ENCODE measurements around the gene LIN7C.

LIN7C gene

DNA sequence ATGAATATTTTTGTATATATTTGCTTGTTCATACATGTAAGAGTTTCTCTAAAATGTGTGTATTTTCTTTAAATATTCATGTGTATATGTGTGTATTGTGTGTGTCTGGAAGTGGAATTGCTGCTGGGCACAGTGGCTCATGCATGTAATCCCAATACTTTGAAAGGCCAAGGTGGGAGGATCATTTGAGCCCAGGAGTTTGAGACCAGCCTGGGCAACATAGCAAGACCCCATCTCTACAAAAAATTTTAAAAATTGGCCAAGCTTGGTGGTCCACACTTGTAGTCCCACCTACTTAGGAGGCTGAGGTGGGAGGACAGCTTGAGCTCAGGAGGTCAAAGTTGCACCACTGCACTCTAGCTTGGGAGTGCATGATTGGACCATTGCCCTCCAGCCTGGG, 29.3 kb downstream of the LIN7C start:
- ATAC-seq = no peak
- TF ChIP-seq, protein P1, sequence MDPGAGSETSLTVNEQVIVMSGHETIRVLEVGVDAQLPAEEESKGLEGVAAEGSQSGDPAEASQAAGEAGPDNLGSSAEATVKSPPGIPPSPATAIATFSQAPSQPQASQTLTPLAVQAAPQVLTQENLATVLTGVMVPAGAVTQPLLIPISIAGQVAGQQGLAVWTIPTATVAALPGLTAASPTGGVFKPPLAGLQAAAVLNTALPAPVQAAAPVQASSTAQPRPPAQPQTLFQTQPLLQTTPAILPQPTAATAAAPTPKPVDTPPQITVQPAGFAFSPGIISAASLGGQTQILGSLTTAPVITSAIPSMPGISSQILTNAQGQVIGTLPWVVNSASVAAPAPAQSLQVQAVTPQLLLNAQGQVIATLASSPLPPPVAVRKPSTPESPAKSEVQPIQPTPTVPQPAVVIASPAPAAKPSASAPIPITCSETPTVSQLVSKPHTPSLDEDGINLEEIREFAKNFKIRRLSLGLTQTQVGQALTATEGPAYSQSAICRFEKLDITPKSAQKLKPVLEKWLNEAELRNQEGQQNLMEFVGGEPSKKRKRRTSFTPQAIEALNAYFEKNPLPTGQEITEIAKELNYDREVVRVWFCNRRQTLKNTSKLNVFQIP (CRISPR knock-in tag; IDR thresholded peaks at IDR 0.05; ENCODE audit: borderline replicate concordance, low read depth) = no peak
- TF ChIP-seq RARB (CRISPR knock-in tag; IDR thresholded peaks at IDR 0.05) = no peak
- TF ChIP-seq CSDC2 (CRISPR knock-in tag; IDR thresholded peaks at IDR 0.05) = no peak
- TF ChIP-seq PPARA (CRISPR knock-in tag; IDR thresholded peaks at IDR 0.05; ENCODE audit: borderline replicate concordance) = no peak
- TF ChIP-seq ARNTL (CRISPR knock-in tag; IDR thresholded peaks at IDR 0.05; ENCODE audit: borderline replicate concordance, low read depth) = no peak
- no peak for TF ChIP-seq ZFP3 (CRISPR knock-in tag; IDR thresholded peaks at IDR 0.05)
- no peak for TF ChIP-seq TOX (CRISPR knock-in tag; IDR thresholded peaks at IDR 0.05; ENCODE audit: borderline replicate concordance)
- TF ChIP-seq ZC3H10 (CRISPR knock-in tag; IDR thresholded peaks at IDR 0.05) = no peak
- no peak for TF ChIP-seq TCF4 (CRISPR knock-in tag; IDR thresholded peaks at IDR 0.05; ENCODE audit: borderline replicate concordance)
- no peak for TF ChIP-seq ZFP30 (CRISPR knock-in tag; IDR thresholded peaks at IDR 0.05)

DNA sequence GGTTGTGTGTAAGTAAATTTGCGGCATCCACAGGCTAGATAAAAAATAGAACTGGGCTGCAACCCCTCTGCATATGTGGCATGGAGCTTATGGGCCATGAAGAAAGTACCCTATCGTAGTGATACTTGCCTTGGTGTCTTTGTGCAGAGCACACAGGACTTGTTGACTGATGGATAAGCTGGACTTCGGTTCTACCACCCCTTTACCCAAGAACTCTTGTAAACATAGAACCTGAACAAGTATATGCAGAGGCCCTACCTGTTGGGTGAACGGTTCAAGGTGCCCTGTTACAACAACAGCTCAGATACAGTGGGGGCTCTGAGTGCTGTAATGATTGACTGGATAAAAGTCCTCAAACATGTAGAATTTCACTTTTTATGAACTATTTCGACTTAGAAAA, 30.9 kb downstream of the LIN7C start:
- ATAC-seq = no peak
- TF ChIP-seq, protein P2, sequence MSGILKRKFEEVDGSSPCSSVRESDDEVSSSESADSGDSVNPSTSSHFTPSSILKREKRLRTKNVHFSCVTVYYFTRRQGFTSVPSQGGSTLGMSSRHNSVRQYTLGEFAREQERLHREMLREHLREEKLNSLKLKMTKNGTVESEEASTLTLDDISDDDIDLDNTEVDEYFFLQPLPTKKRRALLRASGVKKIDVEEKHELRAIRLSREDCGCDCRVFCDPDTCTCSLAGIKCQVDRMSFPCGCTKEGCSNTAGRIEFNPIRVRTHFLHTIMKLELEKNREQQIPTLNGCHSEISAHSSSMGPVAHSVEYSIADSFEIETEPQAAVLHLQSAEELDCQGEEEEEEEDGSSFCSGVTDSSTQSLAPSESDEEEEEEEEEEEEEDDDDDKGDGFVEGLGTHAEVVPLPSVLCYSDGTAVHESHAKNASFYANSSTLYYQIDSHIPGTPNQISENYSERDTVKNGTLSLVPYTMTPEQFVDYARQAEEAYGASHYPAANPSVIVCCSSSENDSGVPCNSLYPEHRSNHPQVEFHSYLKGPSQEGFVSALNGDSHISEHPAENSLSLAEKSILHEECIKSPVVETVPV (CRISPR knock-in tag; IDR thresholded peaks at IDR 0.05) = no peak
- TF ChIP-seq BACH2 (CRISPR knock-in tag; IDR thresholded peaks at IDR 0.05; ENCODE audit: borderline replicate concordance) = no peak
- TF ChIP-seq ZC3H10 (CRISPR knock-in tag; IDR thresholded peaks at IDR 0.05) = no peak
- TF ChIP-seq PPARA (CRISPR knock-in tag; IDR thresholded peaks at IDR 0.05; ENCODE audit: borderline replicate concordance) = no peak
- TF ChIP-seq, protein P3, sequence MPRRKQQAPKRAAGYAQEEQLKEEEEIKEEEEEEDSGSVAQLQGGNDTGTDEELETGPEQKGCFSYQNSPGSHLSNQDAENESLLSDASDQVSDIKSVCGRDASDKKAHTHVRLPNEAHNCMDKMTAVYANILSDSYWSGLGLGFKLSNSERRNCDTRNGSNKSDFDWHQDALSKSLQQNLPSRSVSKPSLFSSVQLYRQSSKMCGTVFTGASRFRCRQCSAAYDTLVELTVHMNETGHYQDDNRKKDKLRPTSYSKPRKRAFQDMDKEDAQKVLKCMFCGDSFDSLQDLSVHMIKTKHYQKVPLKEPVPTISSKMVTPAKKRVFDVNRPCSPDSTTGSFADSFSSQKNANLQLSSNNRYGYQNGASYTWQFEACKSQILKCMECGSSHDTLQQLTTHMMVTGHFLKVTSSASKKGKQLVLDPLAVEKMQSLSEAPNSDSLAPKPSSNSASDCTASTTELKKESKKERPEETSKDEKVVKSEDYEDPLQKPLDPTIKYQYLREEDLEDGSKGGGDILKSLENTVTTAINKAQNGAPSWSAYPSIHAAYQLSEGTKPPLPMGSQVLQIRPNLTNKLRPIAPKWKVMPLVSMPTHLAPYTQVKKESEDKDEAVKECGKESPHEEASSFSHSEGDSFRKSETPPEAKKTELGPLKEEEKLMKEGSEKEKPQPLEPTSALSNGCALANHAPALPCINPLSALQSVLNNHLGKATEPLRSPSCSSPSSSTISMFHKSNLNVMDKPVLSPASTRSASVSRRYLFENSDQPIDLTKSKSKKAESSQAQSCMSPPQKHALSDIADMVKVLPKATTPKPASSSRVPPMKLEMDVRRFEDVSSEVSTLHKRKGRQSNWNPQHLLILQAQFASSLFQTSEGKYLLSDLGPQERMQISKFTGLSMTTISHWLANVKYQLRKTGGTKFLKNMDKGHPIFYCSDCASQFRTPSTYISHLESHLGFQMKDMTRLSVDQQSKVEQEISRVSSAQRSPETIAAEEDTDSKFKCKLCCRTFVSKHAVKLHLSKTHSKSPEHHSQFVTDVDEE (CRISPR knock-in tag; IDR thresholded peaks at IDR 0.05) = no peak
- TF ChIP-seq ZFP3 (CRISPR knock-in tag; IDR thresholded peaks at IDR 0.05) = no peak
- no peak for TF ChIP-seq RARB (CRISPR knock-in tag; IDR thresholded peaks at IDR 0.05)
- TF ChIP-seq ESRRG (CRISPR knock-in tag; IDR thresholded peaks at IDR 0.05) = no peak
- TF ChIP-seq ZNF70 (CRISPR knock-in tag; IDR thresholded peaks at IDR 0.05) = no peak
- TF ChIP-seq TOX (CRISPR knock-in tag; IDR thresholded peaks at IDR 0.05; ENCODE audit: borderline replicate concordance) = no peak
- no peak for TF ChIP-seq ZNF565 (CRISPR knock-in tag; conservative IDR thresholded peaks at IDR 0.05; ENCODE audit: low read depth)
- no peak for TF ChIP-seq ZFP30 (CRISPR knock-in tag; IDR thresholded peaks at IDR 0.05)
- TF ChIP-seq, protein P4, sequence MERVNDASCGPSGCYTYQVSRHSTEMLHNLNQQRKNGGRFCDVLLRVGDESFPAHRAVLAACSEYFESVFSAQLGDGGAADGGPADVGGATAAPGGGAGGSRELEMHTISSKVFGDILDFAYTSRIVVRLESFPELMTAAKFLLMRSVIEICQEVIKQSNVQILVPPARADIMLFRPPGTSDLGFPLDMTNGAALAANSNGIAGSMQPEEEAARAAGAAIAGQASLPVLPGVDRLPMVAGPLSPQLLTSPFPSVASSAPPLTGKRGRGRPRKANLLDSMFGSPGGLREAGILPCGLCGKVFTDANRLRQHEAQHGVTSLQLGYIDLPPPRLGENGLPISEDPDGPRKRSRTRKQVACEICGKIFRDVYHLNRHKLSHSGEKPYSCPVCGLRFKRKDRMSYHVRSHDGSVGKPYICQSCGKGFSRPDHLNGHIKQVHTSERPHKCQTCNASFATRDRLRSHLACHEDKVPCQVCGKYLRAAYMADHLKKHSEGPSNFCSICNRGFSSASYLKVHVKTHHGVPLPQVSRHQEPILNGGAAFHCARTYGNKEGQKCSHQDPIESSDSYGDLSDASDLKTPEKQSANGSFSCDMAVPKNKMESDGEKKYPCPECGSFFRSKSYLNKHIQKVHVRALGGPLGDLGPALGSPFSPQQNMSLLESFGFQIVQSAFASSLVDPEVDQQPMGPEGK (CRISPR knock-in tag; IDR thresholded peaks at IDR 0.05; ENCODE audit: borderline replicate concordance) = no peak
- TF ChIP-seq, protein P5, sequence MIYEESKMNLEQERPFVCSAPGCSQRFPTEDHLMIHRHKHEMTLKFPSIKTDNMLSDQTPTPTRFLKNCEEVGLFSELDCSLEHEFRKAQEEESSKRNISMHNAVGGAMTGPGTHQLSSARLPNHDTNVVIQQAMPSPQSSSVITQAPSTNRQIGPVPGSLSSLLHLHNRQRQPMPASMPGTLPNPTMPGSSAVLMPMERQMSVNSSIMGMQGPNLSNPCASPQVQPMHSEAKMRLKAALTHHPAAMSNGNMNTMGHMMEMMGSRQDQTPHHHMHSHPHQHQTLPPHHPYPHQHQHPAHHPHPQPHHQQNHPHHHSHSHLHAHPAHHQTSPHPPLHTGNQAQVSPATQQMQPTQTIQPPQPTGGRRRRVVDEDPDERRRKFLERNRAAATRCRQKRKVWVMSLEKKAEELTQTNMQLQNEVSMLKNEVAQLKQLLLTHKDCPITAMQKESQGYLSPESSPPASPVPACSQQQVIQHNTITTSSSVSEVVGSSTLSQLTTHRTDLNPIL (CRISPR knock-in tag; IDR thresholded peaks at IDR 0.05; ENCODE audit: low read depth) = no peak
- TF ChIP-seq TCF4 (CRISPR knock-in tag; IDR thresholded peaks at IDR 0.05; ENCODE audit: borderline replicate concordance) = no peak
- no peak for TF ChIP-seq ARNTL (CRISPR knock-in tag; IDR thresholded peaks at IDR 0.05; ENCODE audit: borderline replicate concordance, low read depth)
- TF ChIP-seq ISL1 (CRISPR knock-in tag; IDR thresholded peaks at IDR 0.05) = no peak
- TF ChIP-seq GLIS3 (CRISPR knock-in tag; IDR thresholded peaks at IDR 0.05) = no peak
- TF ChIP-seq CSDC2 (CRISPR knock-in tag; IDR thresholded peaks at IDR 0.05) = no peak
- no peak for TF ChIP-seq OSR1 (CRISPR knock-in tag; IDR thresholded peaks at IDR 0.05)

DNA sequence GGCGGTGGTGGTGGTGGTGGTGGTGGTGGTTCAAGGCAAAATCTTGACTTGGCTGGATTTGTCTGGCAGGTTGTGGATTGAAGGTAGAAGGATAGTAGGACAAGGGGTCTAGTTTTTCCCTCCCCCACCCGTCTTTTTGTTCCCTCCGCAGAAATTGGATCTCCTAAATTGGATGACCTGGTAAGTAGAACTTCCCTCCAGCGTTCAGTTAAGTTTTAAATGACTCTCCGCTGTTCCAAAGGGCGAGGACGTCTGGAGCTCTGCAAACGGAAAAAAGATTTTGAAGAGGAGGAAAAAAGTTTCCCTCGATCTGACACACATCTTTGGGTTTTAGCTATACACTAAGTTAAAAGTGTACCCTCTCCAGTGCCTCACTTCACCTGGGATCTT, 33.6 kb downstream of the LIN7C start:
- no peak for TF ChIP-seq TOX (CRISPR knock-in tag; IDR thresholded peaks at IDR 0.05; ENCODE audit: borderline replicate concordance)
- no peak for TF ChIP-seq SNAI2 (CRISPR knock-in tag; IDR thresholded peaks at IDR 0.05)
- TF ChIP-seq ZFP30 (CRISPR knock-in tag; IDR thresholded peaks at IDR 0.05) = no peak
- TF ChIP-seq, protein P1 (CRISPR knock-in tag; IDR thresholded peaks at IDR 0.05; ENCODE audit: borderline replicate concordance, low read depth) = no peak
- no peak for TF ChIP-seq GLIS3 (CRISPR knock-in tag; IDR thresholded peaks at IDR 0.05)
- TF ChIP-seq ISL1 (CRISPR knock-in tag; IDR thresholded peaks at IDR 0.05) = no peak
- no peak for TF ChIP-seq ZFP3 (CRISPR knock-in tag; IDR thresholded peaks at IDR 0.05)
- TF ChIP-seq, protein P3 (CRISPR knock-in tag; IDR thresholded peaks at IDR 0.05) = no peak
- no peak for TF ChIP-seq RARB (CRISPR knock-in tag; IDR thresholded peaks at IDR 0.05)
- no peak for TF ChIP-seq TCF4 (CRISPR knock-in tag; IDR thresholded peaks at IDR 0.05; ENCODE audit: borderline replicate concordance)
- no peak for ATAC-seq

Measured in SK-N-SH treated with all-trans-retinoic acid at 6 μM for 48 hours (cell line).